Activated naive CD4-positive, alpha-beta T cell (primary cell): ENCODE results near the gene PAK5.

Experiments
- DNase-seq, 4 experiments: peaks; one replicate each; lab custom pipeline; 2025; lab: John Stamatoyannopoulos, UW

The PAK5 gene

GRCh38 chr20:9616455-9616805 is 222.4 kb downstream of the PAK5 start:
- DNase-seq, result no peak

GRCh38 chr20:9615766-9616454 is 223.0 kb downstream of the PAK5 start:
- DNase-seq, result no peak

GRCh38 chr20:9615118-9615517 is 223.8 kb downstream of the PAK5 start:
- no peak for DNase-seq

GRCh38 chr20:9613871-9614270 is 225.0 kb downstream of the PAK5 start:
- no peak for DNase-seq

- DNase-seq, result no peak
Measured at GRCh38 chr20:9611921-9612320, 227.0 kb downstream of the PAK5 start.

GRCh38 chr20:9610665-9611064 is 228.2 kb downstream of the PAK5 start:
- DNase-seq, result no peak

GRCh38 chr20:9609887-9610502 is 228.9 kb downstream of the PAK5 start:
- no peak for DNase-seq

GRCh38 chr20:9608639-9609340 is 230.1 kb downstream of the PAK5 start:
- no peak for DNase-seq

GRCh38 chr20:9602847-9603183 is 236.1 kb downstream of the PAK5 start:
- DNase-seq, result no peak

- no peak for DNase-seq
Measured at GRCh38 chr20:9600562-9600961, 238.3 kb downstream of the PAK5 start.

- DNase-seq, result no peak
Measured at GRCh38 chr20:9597547-9597946, 241.3 kb downstream of the PAK5 start.

- no peak for DNase-seq
Measured at GRCh38 chr20:9595763-9596162, 243.1 kb downstream of the PAK5 start.

- DNase-seq, result no peak
Measured at GRCh38 chr20:9594284-9594875, 244.5 kb downstream of the PAK5 start.

- no peak for DNase-seq
Measured at GRCh38 chr20:9592419-9592818, 246.5 kb downstream of the PAK5 start.

- no peak for DNase-seq
Measured at GRCh38 chr20:9591080-9591479, 247.8 kb downstream of the PAK5 start.

- no peak for DNase-seq
Measured at GRCh38 chr20:9590189-9590588, 248.7 kb downstream of the PAK5 start.

GRCh38 chr20:9588706-9589105 is 250.2 kb downstream of the PAK5 start:
- DNase-seq, result no peak

GRCh38 chr20:9583151-9583550 is 255.7 kb downstream of the PAK5 start:
- no peak for DNase-seq

- no peak for DNase-seq
Measured at GRCh38 chr20:9582137-9582536, 256.7 kb downstream of the PAK5 start.

- DNase-seq, result no peak
Measured at GRCh38 chr20:9581509-9581908, 257.4 kb downstream of the PAK5 start.

- DNase-seq, result no peak
Measured at GRCh38 chr20:9578594-9578993, 260.3 kb downstream of the PAK5 start.

- DNase-seq, result no peak
Measured at GRCh38 chr20:9577397-9577796, 261.5 kb downstream of the PAK5 start.

- DNase-seq, result no peak
Measured at GRCh38 chr20:9576695-9577094, 262.2 kb downstream of the PAK5 start.
